Esophagus squamous epithelium (tissue), 4 donors: ENCODE measurements around the gene NR3C1.

Experiments
- CTCF ChIP-seq, 6 experiments: fragments of 450-650 bp in 4 of 6; fragments of 200-600 bp in 2 of 6; sonication (generic) in 2 of 6; IDR thresholded peaks; one replicate each; pipeline ENCODE4 v1.5.1; 2016 to 2019; ENCODE audit warnings: antibody characterized with exemption in 6 of 6, mild to moderate bottlenecking in 4 of 6, moderate library complexity in 4 of 6
- POLR2A ChIP-seq, 4 donors: fragments of 450-650 bp; IDR thresholded peaks; one replicate each; pipeline ENCODE4 v1.6.1; 2017; ENCODE audit warnings: antibody characterized with exemption in 4 of 4, mild to moderate bottlenecking in 4 of 4, moderate library complexity in 3 of 4

- TF ChIP-seq CTCF (IDR thresholded peaks at IDR 0.05) (no peak), POLR2A (IDR thresholded peaks at IDR 0.05) (no peak)
These were observed 119.5 kb downstream of the NR3C1 start for GRCh38 chr5:143284002-143284401.
